ENCODE measurements around the gene C1QTNF3.
"Not testable (repeated sequence)": the region's sequence is repeated elsewhere in the genome, so short reads cannot be mapped to it uniquely, and the experiment has no call there.

C1QTNF3 gene

GRCh38 chr5:34051374-34051980, 8.5 kb upstream of the C1QTNF3 start:
- no peak for DNase-seq (ENCODE audit: low read depth)

DNA sequence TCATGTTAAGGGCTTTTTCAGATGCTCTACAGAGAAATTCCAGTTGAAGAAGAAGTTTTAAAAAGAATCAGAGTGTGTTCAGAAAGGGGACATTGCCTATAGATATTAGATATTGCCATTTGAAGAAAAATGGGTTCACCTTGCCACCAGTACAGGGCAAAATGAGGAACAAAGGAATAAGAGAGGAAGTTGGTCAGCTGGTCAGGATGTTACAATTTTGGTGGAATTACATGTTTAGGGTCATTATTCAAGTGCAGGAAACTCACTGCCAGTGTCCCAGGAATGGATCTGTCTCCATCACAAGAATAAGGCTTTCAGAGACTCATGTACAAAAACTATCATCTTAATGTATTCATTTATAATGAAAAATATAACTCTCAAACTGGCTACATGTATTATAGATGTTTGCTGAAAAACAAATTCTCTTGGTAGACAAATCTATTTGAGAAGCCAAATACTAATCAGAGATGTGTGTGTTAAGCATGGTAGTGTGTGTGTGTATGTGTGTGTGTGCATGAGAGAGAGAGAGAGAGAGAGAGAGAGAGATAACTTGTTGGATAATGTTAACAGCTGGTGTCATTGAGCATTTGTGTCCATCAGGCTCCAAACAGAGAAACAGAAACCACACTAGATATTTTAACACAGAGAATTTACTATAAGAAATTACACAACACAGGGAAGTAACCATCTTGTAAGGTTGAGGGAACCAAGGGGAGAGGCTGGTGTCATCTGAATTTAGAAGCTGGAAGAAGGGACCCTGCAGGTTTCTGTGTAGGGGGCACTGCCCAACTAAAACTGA, 5.0 kb upstream of the C1QTNF3 start:
- no peak for DNase-seq (ENCODE audit: low read depth)

DNA sequence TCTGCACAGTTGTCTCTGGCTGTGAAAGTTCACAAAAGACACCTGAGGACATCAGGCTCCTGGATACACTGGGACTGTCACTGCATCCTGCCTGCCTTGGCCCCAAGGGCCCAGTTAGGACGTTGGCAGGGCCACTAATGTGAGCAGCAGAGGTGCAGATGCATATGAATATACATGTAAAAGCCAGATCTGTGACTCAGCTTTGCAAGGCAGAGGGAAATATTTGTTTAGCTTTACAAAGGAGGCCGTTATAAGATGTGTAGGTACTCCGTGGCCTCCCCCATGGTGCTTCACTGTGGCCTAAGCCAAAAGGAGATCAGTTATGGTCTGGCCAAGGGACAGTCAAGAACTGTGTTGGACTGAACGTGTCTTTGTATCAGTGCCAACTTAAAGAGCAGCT, 4.1 kb upstream of the C1QTNF3 start:
- DNase-seq (ENCODE audit: low read depth) = no peak

DNA sequence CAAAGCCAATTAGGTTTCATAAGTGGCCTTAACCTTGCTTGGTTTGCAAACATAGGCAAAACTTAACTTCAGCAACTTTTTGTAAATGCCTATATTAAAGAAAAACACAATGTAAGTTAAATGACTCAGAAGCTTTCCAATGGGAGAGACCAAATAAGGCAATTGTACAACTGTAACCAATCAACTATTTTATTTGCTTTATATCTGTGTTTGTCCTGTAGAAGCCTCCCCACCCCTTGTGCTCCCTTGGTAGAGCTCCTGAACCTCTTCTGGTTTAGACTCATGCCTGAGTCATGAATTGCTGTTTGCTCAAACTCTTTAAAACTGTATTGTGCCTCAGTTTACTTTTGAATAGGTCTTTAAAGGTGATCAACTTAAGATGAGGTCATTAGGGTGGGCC, 3.0 kb upstream of the C1QTNF3 start:
- DNase-seq (ENCODE audit: low read depth) = no peak

GRCh38 chr5:34045023-34045422, 2.0 kb upstream of the C1QTNF3 start:
- no peak for DNase-seq (ENCODE audit: low read depth)

GRCh38 chr5:34042321-34042720, 692 bp downstream of the C1QTNF3 start:
- DNase-seq (ENCODE audit: low read depth) = no peak

- DNase-seq (ENCODE audit: low read depth) = no peak
Observed at GRCh38 chr5:34041247-34041972, 1.6 kb downstream of the C1QTNF3 start.

GRCh38 chr5:34040472-34040871, 2.5 kb downstream of the C1QTNF3 start:
- no peak for DNase-seq (ENCODE audit: low read depth)

DNA sequence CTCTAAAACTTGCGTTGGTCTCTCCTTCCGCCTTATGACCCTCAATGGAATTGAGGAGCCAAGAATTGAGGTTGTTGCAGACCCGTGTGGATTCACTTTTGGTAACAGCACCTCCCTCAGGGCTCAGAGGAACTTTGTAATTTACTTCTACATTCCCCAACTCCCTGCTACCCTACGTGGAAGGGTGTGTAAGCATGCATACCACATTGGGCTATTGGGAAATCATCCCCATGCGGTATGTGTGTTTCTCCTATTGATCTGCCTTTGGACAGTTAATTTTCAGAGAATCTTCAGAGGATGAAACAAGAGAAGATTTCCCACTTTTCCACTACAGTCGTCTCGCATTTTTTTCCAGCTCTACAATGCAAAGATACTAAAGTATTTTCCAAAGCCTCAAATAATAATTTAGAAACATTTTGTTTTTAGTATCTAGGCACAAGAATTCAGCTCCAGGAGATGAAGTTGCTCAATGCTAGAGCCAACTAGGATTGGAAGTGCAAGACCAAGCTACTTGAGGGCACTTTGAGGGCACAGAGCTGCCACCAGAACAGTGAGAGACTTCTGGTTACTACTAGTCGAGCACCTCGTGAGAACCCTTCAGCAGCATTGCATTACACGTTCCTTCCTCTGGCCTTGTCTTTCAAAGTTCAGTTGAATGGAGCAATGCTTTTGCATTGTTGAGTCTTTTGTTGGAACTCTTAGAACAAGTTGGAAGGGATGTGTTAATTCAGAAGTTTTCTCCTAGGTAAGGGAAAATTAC, 3.4 kb downstream of the C1QTNF3 start:
- no peak for DNase-seq (ENCODE audit: low read depth)

DNA sequence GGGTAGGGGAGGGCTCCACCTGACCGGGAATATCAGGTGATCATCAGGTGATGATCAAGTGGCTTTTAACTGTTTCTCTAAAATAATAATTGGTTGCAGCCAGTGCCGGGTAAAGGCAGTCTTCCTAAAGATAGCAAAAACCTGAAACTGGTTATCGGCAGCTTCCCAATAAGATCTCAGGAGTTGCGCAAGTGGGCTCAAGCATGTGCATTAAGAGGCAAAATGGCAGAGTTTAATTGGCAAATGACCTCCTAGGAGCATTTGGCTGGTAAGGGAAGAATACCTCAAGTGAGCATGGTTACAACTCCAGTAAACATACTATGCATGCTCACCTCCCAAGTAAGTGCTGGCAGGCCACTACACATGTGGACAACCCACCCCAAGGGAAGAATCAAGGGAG, 4.2 kb downstream of the C1QTNF3 start:
- no peak for DNase-seq (ENCODE audit: low read depth)

DNA sequence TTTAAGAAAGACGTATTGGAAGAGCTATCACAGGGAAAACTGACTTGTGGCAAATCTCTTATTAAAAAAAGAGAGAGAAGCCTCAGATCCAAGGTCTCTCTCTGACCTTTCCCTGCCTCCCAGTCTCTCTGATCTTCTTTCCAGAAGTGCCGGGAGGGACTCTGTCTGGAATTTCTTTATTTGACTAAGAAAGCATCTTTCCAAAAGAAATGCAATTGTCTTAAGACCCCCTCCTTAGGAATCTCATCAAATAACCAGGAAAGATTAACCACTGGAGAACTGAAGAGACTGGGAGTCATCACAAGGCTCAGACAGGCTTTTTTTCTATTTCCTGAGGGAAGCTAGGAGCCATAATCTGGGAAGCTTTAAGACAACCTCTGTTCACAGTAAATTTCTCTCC, 4.6 kb downstream of the C1QTNF3 start:
- DNase-seq (ENCODE audit: low read depth) = no peak

DNA sequence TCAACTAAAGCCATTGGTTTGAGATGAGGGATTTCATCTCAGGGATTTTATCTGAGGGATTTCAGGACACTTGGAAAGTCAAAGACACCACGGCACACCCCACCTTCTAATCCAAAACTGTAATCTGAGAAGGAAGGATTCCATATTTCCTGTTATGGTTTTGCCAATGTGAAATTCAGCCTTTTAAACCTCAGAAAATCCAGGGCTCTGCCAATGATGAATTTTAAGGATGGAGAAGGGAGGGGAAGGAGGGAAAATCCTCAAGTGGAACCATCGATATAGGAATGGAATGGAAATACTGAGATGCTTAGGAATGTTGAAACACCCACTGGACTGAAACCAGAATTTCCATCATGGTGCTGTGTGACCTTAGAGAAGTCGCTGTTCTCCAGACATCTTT, 5.3 kb downstream of the C1QTNF3 start:
- no peak for DNase-seq (ENCODE audit: low read depth)

DNA sequence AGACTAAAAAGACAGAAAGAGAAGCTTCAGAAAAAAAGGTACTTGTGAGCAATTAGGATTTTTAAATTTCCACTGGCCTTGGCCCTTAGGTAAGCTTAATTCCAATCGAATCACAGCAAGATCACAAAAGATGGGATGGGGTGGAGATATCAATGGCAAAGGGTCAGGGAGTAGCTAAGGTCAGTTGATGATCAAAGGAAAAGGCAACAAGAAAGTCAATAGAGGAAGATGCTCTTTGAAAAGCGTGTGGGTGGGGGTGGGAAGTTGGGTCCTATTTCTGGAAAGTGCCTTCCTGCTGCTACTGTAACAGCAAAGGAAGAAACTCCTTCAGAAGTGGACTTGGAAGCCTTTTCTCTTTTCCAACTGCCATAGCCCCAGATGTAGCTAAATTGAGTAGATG, 7.3 kb downstream of the C1QTNF3 start:
- no peak for DNase-seq (ENCODE audit: low read depth)

DNA sequence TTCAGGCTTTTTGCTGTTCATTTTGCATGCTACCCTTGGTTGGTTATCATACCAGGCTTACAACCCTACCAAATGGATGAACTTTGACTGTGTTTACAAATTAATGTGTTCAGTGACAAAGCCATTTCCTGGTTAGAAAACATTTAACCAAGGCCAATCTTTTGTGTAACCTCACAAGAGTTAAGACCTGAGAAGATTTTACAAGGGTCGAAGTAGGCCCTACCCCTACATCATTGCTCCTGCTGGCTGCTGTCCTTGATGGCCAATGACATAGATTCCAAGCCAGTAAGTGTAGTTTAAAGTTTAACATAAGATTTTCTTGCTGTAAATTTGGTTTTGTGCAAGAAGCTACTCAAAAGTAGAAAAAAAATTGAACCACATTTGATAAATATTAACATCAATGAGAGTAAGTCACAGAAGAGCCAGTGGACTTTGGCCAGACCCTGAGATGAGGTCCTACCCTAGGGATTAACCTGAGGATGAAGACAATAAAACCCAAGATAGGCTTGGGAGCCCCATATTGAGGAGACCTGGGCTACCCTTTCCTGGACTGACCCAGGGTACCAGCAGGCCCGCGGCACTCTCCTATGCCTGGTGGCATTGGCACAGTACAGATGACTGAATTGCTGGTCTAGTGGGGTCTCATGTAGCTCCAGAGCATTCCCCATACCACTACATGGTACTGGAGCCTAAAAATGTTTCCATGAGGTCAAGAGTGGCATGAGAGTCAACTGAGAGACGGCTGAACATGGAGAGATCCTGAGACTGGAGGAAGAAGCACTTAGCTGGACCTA, 8.3 kb downstream of the C1QTNF3 start:
- DNase-seq (ENCODE audit: low read depth) = no peak

GRCh38 chr5:34031966-34032365, 11.0 kb downstream of the C1QTNF3 start:
- no peak for DNase-seq (ENCODE audit: low read depth)

GRCh38 chr5:34031117-34031516, 11.9 kb downstream of the C1QTNF3 start:
- DNase-seq (ENCODE audit: low read depth) = no peak

- not testable (repeated sequence) for DNase-seq (ENCODE audit: low read depth)
Observed at GRCh38 chr5:34030585-34030984, 12.4 kb downstream of the C1QTNF3 start.

DNA sequence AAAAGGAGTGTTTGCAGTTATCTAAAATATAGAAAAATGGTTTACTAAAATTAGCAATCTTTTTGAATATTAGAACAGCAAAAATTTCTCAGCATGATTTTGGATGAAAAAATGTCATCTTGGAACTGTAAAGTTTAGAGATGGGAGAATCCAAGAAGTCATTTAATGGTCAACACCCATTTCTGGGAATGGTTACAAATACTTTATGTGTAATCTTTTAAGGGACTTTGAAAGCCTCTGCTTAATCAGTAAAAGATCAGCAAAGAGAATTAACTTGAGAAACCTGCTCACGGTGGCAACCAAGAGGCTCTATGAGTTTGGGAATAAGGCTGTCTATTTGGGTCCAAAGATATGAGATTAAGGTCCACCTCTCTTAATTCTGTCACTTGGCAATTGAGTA, 13.0 kb downstream of the C1QTNF3 start:
- no peak for DNase-seq (ENCODE audit: low read depth)

- DNase-seq (ENCODE audit: low read depth) = no peak
Observed at GRCh38 chr5:34028349-34028748, 14.7 kb downstream of the C1QTNF3 start.

DNA sequence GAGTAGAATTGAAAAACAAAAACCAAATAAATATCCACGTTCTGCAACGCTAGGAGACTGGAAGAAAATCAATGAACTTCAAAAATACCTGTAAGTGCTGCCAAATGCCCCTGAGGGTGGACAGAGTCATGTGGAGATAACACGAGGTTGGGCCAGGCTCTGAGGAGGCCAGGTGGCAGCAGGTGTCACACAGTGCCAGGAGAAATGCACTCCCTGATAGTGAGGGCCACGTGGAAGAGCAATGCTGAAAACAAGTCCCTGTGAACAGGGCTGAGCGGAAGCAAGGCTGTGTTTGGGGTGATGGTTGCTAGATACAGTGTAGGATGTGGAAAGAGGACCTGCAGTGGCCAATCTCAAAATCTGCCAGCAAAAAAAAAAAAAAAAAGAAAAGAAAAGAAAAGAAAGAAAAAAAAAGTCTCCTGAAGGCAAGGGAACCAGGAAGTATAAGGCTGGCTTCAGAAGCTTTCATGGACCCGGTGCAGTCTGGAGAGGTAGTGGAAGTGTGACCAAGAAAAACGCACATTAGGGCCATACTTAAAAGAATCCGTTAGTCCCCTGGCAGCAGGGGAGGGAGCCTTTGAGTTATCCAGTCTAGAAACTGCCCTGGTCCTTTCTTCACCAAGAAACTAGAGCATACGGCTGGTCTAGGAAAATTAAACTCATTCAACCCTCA, 16.8 kb downstream of the C1QTNF3 start:
- DNase-seq (ENCODE audit: low read depth) = no peak

GRCh38 chr5:34022121-34022705, 20.8 kb downstream of the C1QTNF3 start:
- DNase-seq (ENCODE audit: low read depth) = no peak

Data from GM04504 (cell line).